Thoracic aorta (tissue), 2 donors: ENCODE measurements around the gene RNF26. TPM values are rescaled to one million over a fixed set of nuclear protein-coding genes. Genes with fewer than 3 reads are reported as not detected.
A peak's percentile ranks its signal among the peaks of the same experiment; 100 is the strongest.

Experiments used
- ATAC-seq: fragments of 150-250 bp; one replicate; pipeline ENCODE4 v1.8.0; 2017; ENCODE audit warnings: low read depth; ENCODE audit not compliant: insufficient number of reproducible peaks, low FRiP score
- DNase-seq: peaks from one replicate; pipeline ENCODE4 v3.0.0-alpha.2; 2020; ENCODE audit warnings: low spot score
- H3K27ac ChIP-seq, 2 donors: fragments of 200-600 bp; sonication (generic); 1 replicate in 1 of 2; 2 replicates in 1 of 2; pipeline ENCODE4 v1.5.1; 2016; ENCODE audit warnings: mild to moderate bottlenecking in 2 of 2, moderate library complexity in 2 of 2
- H3K27me3 ChIP-seq: fragments of 200-600 bp; sonication (generic); replicated peaks from 2 replicates; pipeline ENCODE4 v1.6.0; 2016; ENCODE audit warnings: mild to moderate bottlenecking; ENCODE audit not compliant: insufficient read depth
- H3K36me3 ChIP-seq: fragments of 200-600 bp; sonication (generic); one replicate; pipeline ENCODE4 v1.5.1; 2016
- H3K4me1 ChIP-seq, 2 donors: fragments of 200-600 bp; sonication (generic); 1 replicate in 1 of 2; 2 replicates in 1 of 2; pipeline versions ENCODE4 v1.5.1 to v1.6.0; 2016; ENCODE audit warnings: low read depth in 2 of 2, mild to moderate bottlenecking in 1 of 2; ENCODE audit not compliant: control insufficient read depth in 1 of 2
- H3K4me3 ChIP-seq: fragments of 200-600 bp; sonication (generic); 2 replicates; pipeline ENCODE4 v1.5.1; 2016; ENCODE audit warnings: mild to moderate bottlenecking
- H3K9me3 ChIP-seq: fragments of 200-600 bp; sonication (generic); 2 replicates; pipeline ENCODE4 v1.5.1; 2016
- CTCF ChIP-seq: fragments of 200-600 bp; sonication (generic); IDR thresholded peaks from one replicate; pipeline ENCODE4 v1.5.1; 2019; ENCODE audit warnings: antibody characterized with exemption
- total RNA-seq, 2 donors: library from RNA; depleted of rRNA; stranded (reverse); fragments of >200 nt; gene quantifications; one replicate each; pipeline versions ENCODE4 v1.1.0 to v1.2.3, GENCODE V29; 2016

The RNF26 gene
- total RNA-seq, 2 donors from 2014 or later = 11.0 to 12.1 TPM

GRCh38 chr11:119340335-119341221 lies 6.3 kb downstream of the RNF26 start, which contains the start of gene C1QTNF5:
Gene C1QTNF5, minus strand, starts transcription at chr11:119340883. Its CDS starts 486 bp downstream, at chr11:119340397.
- ATAC-seq (peak; percentile 11), DNase-seq (no peak)
- H3K36me3 ChIP-seq = no peaks in the 10 kb centered on the region
- H3K4me1 ChIP-seq = peaks cover 15 to 50% of the 10 kb centered on the region in 2 donors
- H3K27ac ChIP-seq = peak within 1 kb of the TSS; percentile 70 to 95
- no peak for TF ChIP-seq CTCF
- H3K4me3 ChIP-seq = peak within 1 kb of the TSS; percentile 91
- no peaks in the 10 kb centered on the region for H3K27me3 ChIP-seq
- no peaks in the 10 kb centered on the region for H3K9me3 ChIP-seq

- Histone ChIP-seq H3K4me3 (peak overlapping the region; percentile 91), H3K27ac (peak overlapping the region in 1 of 2 donors; percentile 95), H3K27me3 (no peaks in the 10 kb centered on the region), H3K4me1 (peaks cover 12 to 43% of the 10 kb centered on the region in 2 donors), H3K9me3 (no peaks in the 10 kb centered on the region), H3K36me3 (no peaks in the 10 kb centered on the region)
- ATAC-seq = no peak
- TF ChIP-seq CTCF = no peak
- DNase-seq = no peak
Measured at GRCh38 chr11:119341222-119342022, 7.1 kb downstream of the RNF26 start.

- Histone ChIP-seq H3K4me3 (no peak overlapping the region), H3K27me3 (no peaks in the 10 kb centered on the region), H3K4me1 (peaks cover 12 to 41% of the 10 kb centered on the region in 2 donors), H3K36me3 (no peaks in the 10 kb centered on the region), H3K9me3 (no peaks in the 10 kb centered on the region), H3K27ac (no peak overlapping the region)
- ATAC-seq (no peak), DNase-seq (no peak)
- TF ChIP-seq CTCF = no peak
Measured at GRCh38 chr11:119342023-119342300, 7.6 kb downstream of the RNF26 start.

GRCh38 chr11:119342362-119343130 lies 8.2 kb downstream of the RNF26 start:
- no peak for TF ChIP-seq CTCF
- Histone ChIP-seq H3K4me3 (no peak overlapping the region), H3K27me3 (no peaks in the 10 kb centered on the region), H3K4me1 (peaks cover 12 to 36% of the 10 kb centered on the region in 2 donors), H3K36me3 (no peaks in the 10 kb centered on the region), H3K27ac (no peak overlapping the region), H3K9me3 (no peaks in the 10 kb centered on the region)
- no peak for ATAC-seq
- DNase-seq = no peak
